GM19023 (cell line): ENCODE data around the gene PNKD.

Source experiments
- ATAC-seq: cut with Tn5 transposase; IDR thresholded peaks from one replicate; pipeline ENCODE4 v1.9.1; 2021; ENCODE audit warnings: mild to moderate bottlenecking, moderate library complexity; ENCODE audit not compliant: unreplicated experiment

Gene PNKD

DNA sequence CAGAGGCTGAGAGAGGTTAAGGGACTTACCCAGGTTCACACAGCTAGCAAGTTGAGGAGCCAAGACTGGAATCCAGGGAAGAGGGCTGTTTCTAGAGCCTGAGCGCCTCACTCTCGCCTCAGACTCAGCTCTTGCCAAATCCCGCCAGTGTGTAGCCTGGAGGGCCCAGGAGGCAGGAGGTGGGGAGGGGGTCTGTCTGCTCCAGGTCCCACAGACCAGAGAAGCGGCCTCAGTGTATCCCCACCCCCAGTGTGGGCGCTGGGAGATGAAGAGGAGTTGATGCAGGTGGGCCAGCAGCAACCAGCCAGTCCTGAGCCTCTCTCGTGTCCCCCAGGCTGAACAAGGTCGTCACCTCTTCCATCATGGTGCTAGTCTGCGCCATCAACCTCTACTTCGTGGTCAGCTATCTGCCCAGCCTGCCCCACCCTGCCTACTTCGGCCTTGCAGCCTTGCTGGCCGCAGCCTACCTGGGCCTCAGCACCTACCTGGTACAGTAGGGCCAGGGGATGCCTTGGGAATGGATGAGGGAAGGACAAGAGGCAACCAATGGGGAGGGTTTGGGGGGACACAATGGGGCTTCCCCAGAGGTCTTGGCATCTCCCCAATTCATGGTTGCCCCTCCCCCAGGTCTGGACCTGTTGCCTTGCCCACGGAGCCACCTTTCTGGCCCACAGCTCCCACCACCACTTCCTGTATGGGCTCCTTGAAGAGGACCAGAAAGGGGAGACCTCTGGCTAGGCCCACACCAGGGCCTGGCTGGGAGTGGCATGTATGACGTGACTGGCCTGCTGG lies 124.2 kb downstream of the PNKD start:
- no peak for ATAC-seq

DNA sequence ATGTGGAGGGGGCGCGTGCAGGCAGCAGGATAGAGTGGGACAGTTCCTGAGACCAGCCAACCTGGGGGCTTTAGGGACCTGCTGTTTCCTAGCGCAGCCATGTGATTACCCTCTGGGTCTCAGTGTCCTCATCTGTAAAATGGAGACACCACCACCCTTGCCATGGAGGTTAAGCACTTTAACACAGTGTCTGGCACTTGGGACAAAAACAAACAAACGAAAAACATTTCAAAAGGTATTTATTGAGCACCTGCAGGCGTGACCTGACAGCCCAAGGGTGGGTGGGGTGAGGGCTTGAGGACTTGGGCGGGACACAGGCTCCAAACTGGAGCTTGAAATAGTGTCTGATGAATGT lies 124.7 kb downstream of the PNKD start:
- ATAC-seq = no peak

DNA sequence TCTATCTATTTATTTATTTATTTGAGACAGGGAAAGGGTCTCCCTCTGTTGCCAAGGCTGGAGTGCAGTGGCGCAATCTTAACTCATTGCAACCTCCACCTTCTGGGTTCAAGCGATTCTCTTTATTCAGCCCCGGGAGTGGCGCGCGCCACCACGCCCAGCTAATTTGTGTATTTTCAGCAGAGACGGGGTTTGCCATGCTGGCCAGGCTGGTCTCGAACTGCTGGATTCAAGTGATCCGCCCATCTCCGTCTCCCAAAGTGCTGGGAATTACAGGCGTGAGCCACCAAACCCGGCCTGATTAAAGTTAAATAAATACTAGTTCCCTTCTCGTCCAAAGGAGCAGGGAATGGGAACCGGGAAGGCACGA lies 125.1 kb downstream of the PNKD start:
- no peak for ATAC-seq

DNA sequence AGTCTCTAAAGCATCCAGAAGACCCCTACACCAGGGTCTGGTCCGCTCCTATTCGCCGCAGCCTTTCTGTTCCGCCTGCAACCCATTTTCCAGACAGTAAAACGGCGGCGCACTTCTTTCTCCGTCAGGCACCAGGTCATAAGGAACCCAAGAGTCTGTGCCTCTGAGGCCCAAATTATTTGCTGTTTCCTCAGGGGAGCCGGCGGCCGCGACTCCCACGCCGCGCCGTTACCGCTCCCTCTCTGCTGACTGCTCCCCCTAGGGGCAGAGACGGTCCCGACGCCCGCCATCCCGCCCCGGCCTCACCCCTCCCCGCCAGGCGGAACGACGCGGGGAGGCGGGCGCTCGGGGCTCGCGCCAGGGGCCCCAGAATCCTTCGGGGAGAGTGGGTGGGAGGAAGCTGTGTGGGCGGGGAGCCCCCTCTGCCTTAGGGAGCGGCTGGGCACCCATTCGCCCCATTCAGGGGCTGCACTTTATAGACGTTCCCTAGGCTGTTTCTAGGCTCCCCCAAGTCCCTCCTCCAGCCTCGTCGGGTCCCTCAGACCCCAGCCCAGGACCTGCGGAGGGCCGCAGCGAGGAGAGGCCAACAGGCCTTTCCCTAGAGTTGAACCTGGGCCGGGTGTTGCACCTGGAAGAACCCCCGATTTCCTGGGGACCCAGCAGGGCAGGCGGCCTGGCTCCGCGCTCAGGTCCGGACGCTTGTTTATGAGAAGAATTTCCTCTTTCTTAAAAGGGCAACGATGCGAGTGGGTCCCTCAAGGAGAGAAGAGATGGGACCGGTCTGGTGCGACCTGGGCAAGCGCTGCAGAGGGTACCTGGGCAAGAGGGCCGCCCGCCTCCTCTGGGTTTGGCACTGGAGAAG lies 125.7 kb downstream of the PNKD start:
- peak; percentile 42 for ATAC-seq
